HCT116 (cell line): ENCODE data around the gene SEC24B.

Experiments
- EGR1 ChIP-seq: IDR thresholded peaks from 2 replicates; pipeline ENCODE4 v1.6.1; 2012; ENCODE audit warnings: low read depth
- ELF1 ChIP-seq: IDR thresholded peaks from 2 replicates; pipeline ENCODE4 v1.6.1; 2012; ENCODE audit warnings: low read depth, borderline replicate concordance
- FOSL1 ChIP-seq: IDR thresholded peaks from 2 replicates; pipeline ENCODE4 v1.6.1; 2012; ENCODE audit warnings: low read depth
- POLR2AphosphoS5 ChIP-seq: IDR thresholded peaks from 2 replicates; pipeline ENCODE4 v1.6.1; 2011; ENCODE audit warnings: mild to moderate bottlenecking, low read depth, low read length, moderate library complexity
- TF ChIP-seq, protein P1 (sequence below), 3 experiments: fragments of 200-600 bp in 1 of 3; sonication (generic) in 1 of 3; IDR thresholded peaks in 2 of 3; conservative IDR thresholded peaks in 1 of 3; 2 replicates each; pipeline ENCODE4 v1.5.1; 2012 to 2017; ENCODE audit warnings: low read depth in 2 of 3, low read length in 2 of 3, antibody characterized with exemption in 1 of 3, borderline replicate concordance in 1 of 3, control low read depth in 1 of 3, mild to moderate bottlenecking in 1 of 3, mixed read lengths in 1 of 3, mixed run types in 1 of 3, moderate library complexity in 1 of 3; ENCODE audit not compliant: insufficient read depth in 1 of 3
- TF ChIP-seq, protein P2 (sequence below): IDR thresholded peaks from 2 replicates; pipeline ENCODE4 v1.6.1; 2012; ENCODE audit warnings: low read depth

DNA sequence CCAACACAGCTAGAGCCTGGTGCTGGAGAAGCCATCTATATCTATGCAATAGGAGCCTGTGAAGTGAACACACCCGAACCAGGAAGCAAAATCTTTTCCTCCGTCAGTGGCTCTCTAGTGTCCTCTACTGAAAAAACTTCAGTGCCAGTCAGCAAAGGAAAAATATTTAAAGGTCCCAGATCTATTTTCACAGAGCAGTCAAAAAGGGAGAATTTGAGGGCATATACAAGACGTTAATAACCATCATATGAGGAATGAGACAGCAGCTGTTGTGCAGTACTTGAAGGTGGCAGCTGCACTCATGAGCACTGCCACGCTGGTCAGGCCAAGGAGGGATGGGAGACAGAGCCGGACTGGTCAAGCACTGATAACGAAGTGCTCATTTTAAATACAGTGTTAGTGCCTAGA is 140.8 kb downstream of the SEC24B start:
- TF ChIP-seq, protein P1, sequence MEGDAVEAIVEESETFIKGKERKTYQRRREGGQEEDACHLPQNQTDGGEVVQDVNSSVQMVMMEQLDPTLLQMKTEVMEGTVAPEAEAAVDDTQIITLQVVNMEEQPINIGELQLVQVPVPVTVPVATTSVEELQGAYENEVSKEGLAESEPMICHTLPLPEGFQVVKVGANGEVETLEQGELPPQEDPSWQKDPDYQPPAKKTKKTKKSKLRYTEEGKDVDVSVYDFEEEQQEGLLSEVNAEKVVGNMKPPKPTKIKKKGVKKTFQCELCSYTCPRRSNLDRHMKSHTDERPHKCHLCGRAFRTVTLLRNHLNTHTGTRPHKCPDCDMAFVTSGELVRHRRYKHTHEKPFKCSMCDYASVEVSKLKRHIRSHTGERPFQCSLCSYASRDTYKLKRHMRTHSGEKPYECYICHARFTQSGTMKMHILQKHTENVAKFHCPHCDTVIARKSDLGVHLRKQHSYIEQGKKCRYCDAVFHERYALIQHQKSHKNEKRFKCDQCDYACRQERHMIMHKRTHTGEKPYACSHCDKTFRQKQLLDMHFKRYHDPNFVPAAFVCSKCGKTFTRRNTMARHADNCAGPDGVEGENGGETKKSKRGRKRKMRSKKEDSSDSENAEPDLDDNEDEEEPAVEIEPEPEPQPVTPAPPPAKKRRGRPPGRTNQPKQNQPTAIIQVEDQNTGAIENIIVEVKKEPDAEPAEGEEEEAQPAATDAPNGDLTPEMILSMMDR (IDR thresholded peaks at IDR 0.05 in 2 of 3, conservative IDR thresholded peaks at IDR 0.05 in 1 of 3; ENCODE audit: borderline replicate concordance in 1 of 3, insufficient read depth in 1 of 3, low read depth in 2 of 3, low read length in 2 of 3): peak; percentile 29 to 51 (median 50); a peak in 5 of 6 replicates
- TF ChIP-seq, protein P2, sequence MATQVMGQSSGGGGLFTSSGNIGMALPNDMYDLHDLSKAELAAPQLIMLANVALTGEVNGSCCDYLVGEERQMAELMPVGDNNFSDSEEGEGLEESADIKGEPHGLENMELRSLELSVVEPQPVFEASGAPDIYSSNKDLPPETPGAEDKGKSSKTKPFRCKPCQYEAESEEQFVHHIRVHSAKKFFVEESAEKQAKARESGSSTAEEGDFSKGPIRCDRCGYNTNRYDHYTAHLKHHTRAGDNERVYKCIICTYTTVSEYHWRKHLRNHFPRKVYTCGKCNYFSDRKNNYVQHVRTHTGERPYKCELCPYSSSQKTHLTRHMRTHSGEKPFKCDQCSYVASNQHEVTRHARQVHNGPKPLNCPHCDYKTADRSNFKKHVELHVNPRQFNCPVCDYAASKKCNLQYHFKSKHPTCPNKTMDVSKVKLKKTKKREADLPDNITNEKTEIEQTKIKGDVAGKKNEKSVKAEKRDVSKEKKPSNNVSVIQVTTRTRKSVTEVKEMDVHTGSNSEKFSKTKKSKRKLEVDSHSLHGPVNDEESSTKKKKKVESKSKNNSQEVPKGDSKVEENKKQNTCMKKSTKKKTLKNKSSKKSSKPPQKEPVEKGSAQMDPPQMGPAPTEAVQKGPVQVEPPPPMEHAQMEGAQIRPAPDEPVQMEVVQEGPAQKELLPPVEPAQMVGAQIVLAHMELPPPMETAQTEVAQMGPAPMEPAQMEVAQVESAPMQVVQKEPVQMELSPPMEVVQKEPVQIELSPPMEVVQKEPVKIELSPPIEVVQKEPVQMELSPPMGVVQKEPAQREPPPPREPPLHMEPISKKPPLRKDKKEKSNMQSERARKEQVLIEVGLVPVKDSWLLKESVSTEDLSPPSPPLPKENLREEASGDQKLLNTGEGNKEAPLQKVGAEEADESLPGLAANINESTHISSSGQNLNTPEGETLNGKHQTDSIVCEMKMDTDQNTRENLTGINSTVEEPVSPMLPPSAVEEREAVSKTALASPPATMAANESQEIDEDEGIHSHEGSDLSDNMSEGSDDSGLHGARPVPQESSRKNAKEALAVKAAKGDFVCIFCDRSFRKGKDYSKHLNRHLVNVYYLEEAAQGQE: no peak
- TF ChIP-seq FOSL1 (no peak), POLR2AphosphoS5 (no peak), EGR1 (no peak), ELF1 (peak; percentile 32)
